ENCODE measurements around the gene IMP3.

The IMP3 gene

GRCh38 chr15:75625542-75626347 lies 14.3 kb downstream of the IMP3 start, which contains the start of gene SNUPN:
TSS of gene SNUPN (minus strand) at chr15:75625725. CDS start at chr15:75621051, 4,674 bp downstream.
- H3K4me3 ChIP-seq (ENCODE audit: low read depth, low read length), result peak within 1 kb of the TSS; percentile 86
- no peak for TF ChIP-seq CTCF (IDR thresholded peaks at IDR 0.05; ENCODE audit: low read depth, low read length)

DNA sequence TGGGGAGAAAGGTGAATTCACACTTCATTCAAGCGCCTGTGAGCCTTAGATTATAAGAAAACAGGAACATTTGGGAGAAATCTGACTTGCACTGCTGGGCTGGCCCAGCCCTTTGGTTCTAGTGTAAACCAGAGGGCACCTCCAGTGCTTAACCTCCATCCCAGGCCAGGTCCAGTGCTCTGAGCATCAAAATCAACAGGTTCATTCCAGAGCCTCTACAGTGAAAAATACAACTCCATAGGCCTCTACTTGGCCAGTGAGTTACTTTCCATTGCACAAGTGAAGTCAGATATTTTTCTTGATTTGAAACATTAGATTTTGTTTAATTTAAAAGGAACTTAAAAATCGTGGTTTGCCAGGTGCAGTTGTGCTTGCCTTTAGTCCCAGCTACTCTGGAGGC lies 17.5 kb downstream of the IMP3 start:
- no peak overlapping the region for H3K4me3 ChIP-seq (ENCODE audit: low read depth, low read length)
- no peak for TF ChIP-seq CTCF (IDR thresholded peaks at IDR 0.05; ENCODE audit: low read depth, low read length)

GRCh38 chr15:75620841-75621391 lies 19.1 kb downstream of the IMP3 start:
- TF ChIP-seq CTCF (IDR thresholded peaks at IDR 0.05; ENCODE audit: low read depth, low read length), result 0 out of 2 replicates have a peak, but pooled peaks have one; percentile 7
- H3K4me3 ChIP-seq (ENCODE audit: low read depth, low read length), result peak overlapping the region; percentile 36

- no peak for TF ChIP-seq CTCF (IDR thresholded peaks at IDR 0.05; ENCODE audit: low read depth, low read length)
- H3K4me3 ChIP-seq (ENCODE audit: low read depth, low read length), result peak overlapping the region; percentile 36
Observed at GRCh38 chr15:75620058-75620820, 19.8 kb downstream of the IMP3 start.

- TF ChIP-seq CTCF (IDR thresholded peaks at IDR 0.05; ENCODE audit: low read depth, low read length), result no peak
- no peak overlapping the region for H3K4me3 ChIP-seq (ENCODE audit: low read depth, low read length)
Observed at GRCh38 chr15:75616766-75617165, 23.3 kb downstream of the IMP3 start.

DNA sequence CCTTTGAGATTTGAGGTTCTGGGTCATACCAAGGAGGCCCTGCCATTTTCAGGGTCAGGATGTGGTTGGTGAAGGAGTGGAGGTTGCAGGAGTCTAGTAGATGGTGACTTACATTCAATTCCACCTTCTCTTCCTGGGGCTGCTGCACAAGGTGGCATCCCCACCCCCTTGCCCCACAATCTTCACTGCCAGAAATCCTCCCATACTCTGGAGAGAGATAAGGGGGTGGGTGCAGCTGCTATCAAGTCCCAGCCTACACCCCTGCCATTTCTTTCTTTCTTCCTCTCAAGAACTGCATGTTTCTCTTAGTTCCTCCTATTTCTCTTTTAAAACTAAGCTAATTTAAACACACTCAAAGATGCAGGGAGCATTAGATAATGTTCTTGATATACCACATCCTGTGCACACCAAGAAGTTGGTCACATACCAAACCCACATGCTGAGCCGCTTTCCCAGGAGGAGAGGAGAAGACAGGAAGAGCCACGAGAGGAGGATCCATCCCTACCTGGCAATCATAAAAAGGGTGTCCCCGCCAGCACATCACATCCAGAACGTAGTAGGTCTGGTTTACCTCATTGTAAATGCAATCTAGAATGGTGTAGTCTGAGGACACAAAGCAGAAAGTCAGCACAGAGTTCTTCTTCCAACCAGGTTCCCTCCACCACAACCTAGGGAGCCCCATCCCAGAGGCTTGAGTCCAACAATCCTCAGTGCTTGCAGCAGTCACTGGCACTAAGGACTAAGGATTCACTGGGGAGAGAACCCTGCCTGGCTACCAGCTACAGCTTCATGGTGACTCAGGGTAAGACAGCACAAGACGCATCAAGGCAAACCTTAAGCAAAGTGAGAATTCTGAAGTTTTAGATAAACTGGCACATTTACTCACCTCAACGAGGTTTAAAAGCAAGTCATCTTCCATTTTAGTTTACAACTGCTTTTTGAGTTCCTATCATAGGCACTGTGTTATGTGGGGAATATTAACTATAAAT lies 33.0 kb downstream of the IMP3 start:
- TF ChIP-seq CTCF (IDR thresholded peaks at IDR 0.05; ENCODE audit: low read depth, low read length), result no peak
- no peak overlapping the region for H3K4me3 ChIP-seq (ENCODE audit: low read depth, low read length)
